PC-3 (cell line): ENCODE data around the gene NPAS1. TPM values are rescaled to one million over a fixed set of nuclear protein-coding genes. Genes with fewer than 3 reads are reported as not detected.

ENCODE experiments used
- ATAC-seq: fragments of 200-7000 bp; cut with Tn5 transposase; 2 replicates; pipeline ENCODE4 v1.9.1; 2020; ENCODE audit warnings: mild to moderate bottlenecking, moderate library complexity
- BruUV-seq: library from RNA; stranded (reverse); fragments of 400-500 nt; replicated peaks from 2 replicates; lab custom pipeline; 2021; lab: Mats Ljungman, UMichigan
- CTCF ChIA-PET: fragments of 300-600 bp; sonication (Branson Sonifier 250); formaldehyde crosslinking; loops from one replicate; lab custom pipeline; 2022; ENCODE audit warnings: antibody characterized with exemption; lab: Charles Lee
- POLR2A ChIA-PET: fragments of 300-600 bp; sonication (Branson Sonifier 250); formaldehyde crosslinking; loops from one replicate; lab custom pipeline; 2022; ENCODE audit warnings: antibody characterized with exemption; ENCODE audit not compliant: unreplicated experiment; lab: Charles Lee
- DNase-seq: peaks from one replicate; pipeline ENCODE4 v3.0.0-alpha.2; 2015
- H2AFZ ChIP-seq: fragments of 300-600 bp; sonication (generic); 2 replicates; pipeline ENCODE4 v1.6.0; 2016; ENCODE audit warnings: antibody characterized with exemption, low read length
- H3F3A ChIP-seq: fragments of 300-600 bp; sonication (generic); one replicate; pipeline ENCODE4 v1.6.0; 2017; ENCODE audit warnings: antibody characterized with exemption, low read length, control low read depth, mild to moderate bottlenecking; ENCODE audit not compliant: unreplicated experiment
- H3K27ac ChIP-seq: fragments of 300-600 bp; sonication (generic); 2 replicates; pipeline ENCODE4 v1.5.1; 2016; ENCODE audit warnings: mild to moderate bottlenecking, low read length
- H3K27me3 ChIP-seq: fragments of 300-600 bp; sonication (generic); 2 replicates; pipeline ENCODE4 v1.6.1; 2016; ENCODE audit warnings: low read length, mixed read lengths
- H3K36me3 ChIP-seq: fragments of 300-600 bp; sonication (generic); 2 replicates; pipeline ENCODE4 v1.6.1; 2016; ENCODE audit warnings: low read depth, mixed run types, low read length, mixed read lengths
- H3K4me1 ChIP-seq: fragments of 300-600 bp; sonication (generic); 2 replicates; pipeline ENCODE4 v1.5.1; 2016; ENCODE audit warnings: low read length; ENCODE audit not compliant: insufficient read depth
- H3K4me2 ChIP-seq: fragments of 300-600 bp; sonication (generic); 2 replicates; pipeline ENCODE4 v1.6.0; 2016; ENCODE audit warnings: low read length
- H3K4me3 ChIP-seq: fragments of 300-600 bp; sonication (generic); 2 replicates; pipeline ENCODE4 v1.5.1; 2016; ENCODE audit warnings: mild to moderate bottlenecking, low read length, mixed read lengths
- H3K79me2 ChIP-seq: fragments of 300-600 bp; sonication (generic); 2 replicates; pipeline ENCODE4 v1.6.1; 2017; ENCODE audit warnings: low read length, mixed read lengths
- H3K9ac ChIP-seq: fragments of 300-600 bp; sonication (generic); 2 replicates; pipeline ENCODE4 v1.6.0; 2016; ENCODE audit warnings: mild to moderate bottlenecking, low read length
- H3K9me2 ChIP-seq: fragments of 300-600 bp; sonication (generic); replicated peaks from 2 replicates; pipeline ENCODE4 v1.6.1; 2016; ENCODE audit warnings: mixed run types, low read length, mixed read lengths
- H3K9me3 ChIP-seq: fragments of 300-600 bp; sonication (generic); 2 replicates; pipeline ENCODE4 v1.6.1; 2016; ENCODE audit warnings: low read length, mixed read lengths
- H4K20me1 ChIP-seq: fragments of 300-600 bp; sonication (generic); 2 replicates; pipeline ENCODE4 v1.6.1; 2016; ENCODE audit warnings: low read length, mixed read lengths
- EZH2 ChIP-seq: fragments of 300-600 bp; sonication (generic); IDR thresholded peaks from one replicate; pipeline ENCODE4 v1.6.1; 2017; ENCODE audit warnings: antibody characterized with exemption, mild to moderate bottlenecking, low read length; ENCODE audit not compliant: unreplicated experiment
- EZH2phosphoT487 ChIP-seq: fragments of 300-600 bp; sonication (generic); IDR thresholded peaks from 2 replicates; pipeline ENCODE4 v1.6.1; 2018; ENCODE audit warnings: mild to moderate bottlenecking, antibody characterized with exemption, low read length, borderline replicate concordance
- intact Hi-C: fragments of 100-400 bp; cut with micrococcal nuclease; formaldehyde crosslinking; loops from 2 replicates; pipeline ENCODE4 v1.9.0; 2023
- total RNA-seq: library from RNA; depleted of rRNA; stranded (reverse); fragments of >200 nt; gene quantifications from 2 replicates; pipeline ENCODE4 v1.2.3, GENCODE V29; 2014
- TF ChIP-seq, protein P1 (sequence below): fragments of 300-600 bp; sonication (generic); conservative IDR thresholded peaks from 2 replicates; pipeline ENCODE4 v1.5.1; 2017; ENCODE audit warnings: antibody characterized with exemption, low read depth, mild to moderate bottlenecking, low read length

NPAS1 gene
- total RNA-seq, 1 experiment from 2014 or later = 1.6 TPM

DNA sequence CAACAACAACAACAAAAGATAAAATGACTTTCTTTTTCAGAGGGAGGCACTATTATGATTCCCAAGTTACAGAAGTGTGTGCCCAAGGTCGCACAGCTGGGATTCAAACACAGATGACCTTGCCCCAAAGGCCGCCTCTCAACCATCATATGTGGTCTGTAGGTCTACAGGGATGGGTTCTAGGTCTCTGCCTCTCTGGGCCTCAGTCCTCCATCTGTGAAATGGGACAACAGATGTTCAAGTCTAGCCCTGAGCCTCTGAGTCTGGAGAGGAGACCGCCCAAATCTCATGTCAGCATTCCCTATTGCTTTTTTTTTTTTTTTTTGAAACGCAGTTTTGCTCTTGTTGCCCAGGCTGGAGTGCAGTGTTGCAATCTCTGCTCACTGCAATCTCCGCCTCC, 4.9 kb downstream of the NPAS1 start:
- ATAC-seq (no peak), DNase-seq (no peak)
- Histone ChIP-seq H3K9me3 (no peaks in the 10 kb centered on the region), H3F3A (no peaks in the 10 kb centered on the region), H3K79me2 (no peaks in the 10 kb centered on the region), H3K27me3 (peaks cover 47% of the 10 kb centered on the region), H3K4me2 (no peak overlapping the region), H2AFZ (no peak overlapping the region), H3K27ac (no peak overlapping the region), H3K36me3 (no peaks in the 10 kb centered on the region), H3K4me1 (peaks cover 9% of the 10 kb centered on the region; the same call in 1 of the 2 replicates), H3K9ac (no peak overlapping the region), H4K20me1 (no peaks in the 10 kb centered on the region), H3K4me3 (no peak overlapping the region), H3K9me2 (no peaks in the 10 kb centered on the region)
- BruUV-seq = no TSS peak
- ChIA-PET POLR2A (no interaction called here), CTCF (no interaction called here)
- intact Hi-C loops = no loop called here
- TF ChIP-seq EZH2phosphoT487 (no peak), EZH2 (no peak)
- TF ChIP-seq, protein P1, sequence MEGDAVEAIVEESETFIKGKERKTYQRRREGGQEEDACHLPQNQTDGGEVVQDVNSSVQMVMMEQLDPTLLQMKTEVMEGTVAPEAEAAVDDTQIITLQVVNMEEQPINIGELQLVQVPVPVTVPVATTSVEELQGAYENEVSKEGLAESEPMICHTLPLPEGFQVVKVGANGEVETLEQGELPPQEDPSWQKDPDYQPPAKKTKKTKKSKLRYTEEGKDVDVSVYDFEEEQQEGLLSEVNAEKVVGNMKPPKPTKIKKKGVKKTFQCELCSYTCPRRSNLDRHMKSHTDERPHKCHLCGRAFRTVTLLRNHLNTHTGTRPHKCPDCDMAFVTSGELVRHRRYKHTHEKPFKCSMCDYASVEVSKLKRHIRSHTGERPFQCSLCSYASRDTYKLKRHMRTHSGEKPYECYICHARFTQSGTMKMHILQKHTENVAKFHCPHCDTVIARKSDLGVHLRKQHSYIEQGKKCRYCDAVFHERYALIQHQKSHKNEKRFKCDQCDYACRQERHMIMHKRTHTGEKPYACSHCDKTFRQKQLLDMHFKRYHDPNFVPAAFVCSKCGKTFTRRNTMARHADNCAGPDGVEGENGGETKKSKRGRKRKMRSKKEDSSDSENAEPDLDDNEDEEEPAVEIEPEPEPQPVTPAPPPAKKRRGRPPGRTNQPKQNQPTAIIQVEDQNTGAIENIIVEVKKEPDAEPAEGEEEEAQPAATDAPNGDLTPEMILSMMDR = no peak

DNA sequence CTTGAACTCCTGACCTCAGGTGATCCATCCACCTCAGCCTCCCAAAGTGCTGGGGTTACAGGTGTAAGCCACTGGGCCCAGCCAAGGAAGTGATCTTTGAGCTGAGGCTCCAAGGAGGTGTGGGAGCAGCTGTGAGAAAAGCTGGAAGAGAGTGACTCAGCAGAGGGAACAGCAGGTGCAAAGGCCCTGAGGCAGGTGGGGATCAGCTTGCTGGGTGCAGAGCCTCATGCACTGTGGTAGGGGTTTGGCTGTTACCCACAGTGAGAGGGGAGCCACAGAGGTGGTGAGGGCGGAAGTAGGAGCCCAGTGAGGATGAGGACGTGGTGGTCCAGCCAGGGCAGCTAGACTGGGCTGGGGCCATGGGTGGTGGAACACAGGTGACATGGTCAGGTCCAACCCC, 6.5 kb downstream of the NPAS1 start:
- ChIA-PET POLR2A (no interaction called here), CTCF (no interaction called here)
- Histone ChIP-seq H3K9ac (no peak overlapping the region), H2AFZ (no peak overlapping the region), H3K4me1 (0 out of 2 replicates have a peak, but pooled peaks cover 4% of the 10 kb centered on the region), H3K27me3 (peaks cover 35% of the 10 kb centered on the region), H3K79me2 (no peaks in the 10 kb centered on the region), H3K4me2 (no peak overlapping the region), H4K20me1 (no peaks in the 10 kb centered on the region), H3K9me3 (no peaks in the 10 kb centered on the region), H3K27ac (no peak overlapping the region), H3K36me3 (no peaks in the 10 kb centered on the region), H3K9me2 (no peaks in the 10 kb centered on the region), H3K4me3 (no peak overlapping the region), H3F3A (no peaks in the 10 kb centered on the region)
- BruUV-seq = no TSS peak
- DNase-seq (no peak), ATAC-seq (no peak)
- TF ChIP-seq EZH2 (no peak), EZH2phosphoT487 (no peak)
- TF ChIP-seq, protein P1 = no peak
- intact Hi-C loops = no loop called here

DNA sequence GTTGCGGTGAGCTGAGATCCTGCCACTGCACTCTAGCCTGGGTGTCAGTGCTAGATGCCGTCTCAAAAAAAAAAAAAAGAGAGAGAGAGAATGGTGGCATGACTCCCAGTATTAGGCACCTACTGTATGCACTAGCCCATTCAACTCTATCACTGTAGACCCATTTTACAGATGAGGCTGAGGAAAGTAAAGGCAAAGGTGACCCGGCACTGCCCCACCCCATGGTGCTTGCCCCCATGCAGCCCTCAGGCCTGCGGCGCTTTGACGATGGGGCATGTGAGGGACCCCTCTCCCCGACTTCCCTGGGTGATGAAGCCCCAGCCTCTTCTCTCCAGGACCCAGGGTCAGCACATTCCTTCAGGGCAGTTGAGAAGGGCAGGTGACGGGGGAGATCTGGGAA, 7.3 kb downstream of the NPAS1 start:
- TF ChIP-seq EZH2 (no peak), EZH2phosphoT487 (no peak)
- TF ChIP-seq, protein P1 = no peak
- Histone ChIP-seq H3K9me2 (no peaks in the 10 kb centered on the region), H2AFZ (no peak overlapping the region), H3K27ac (no peak overlapping the region), H3K9ac (no peak overlapping the region), H3K36me3 (no peaks in the 10 kb centered on the region), H4K20me1 (no peaks in the 10 kb centered on the region), H3K4me2 (no peak overlapping the region), H3K4me3 (no peak overlapping the region), H3K79me2 (no peaks in the 10 kb centered on the region), H3K9me3 (no peaks in the 10 kb centered on the region), H3F3A (no peaks in the 10 kb centered on the region), H3K27me3 (peaks cover 28% of the 10 kb centered on the region), H3K4me1 (no peaks in the 10 kb centered on the region)
- ATAC-seq (no peak), DNase-seq (no peak)
- CTCF ChIA-PET = no interaction called here
- BruUV-seq = no TSS peak
- POLR2A ChIA-PET = no interaction called here
- intact Hi-C loops = no loop called here
